SK-N-SH treated with all-trans-retinoic acid at 6 μM for 48 hours (cell line): ENCODE measurements around the gene PHLDB3.

Experiments used
- ATAC-seq: fragments of 200-7000 bp; cut with Tn5 transposase; 3 replicates; pipeline ENCODE4 v1.9.1; 2020; ENCODE audit warnings: mild to moderate bottlenecking, moderate library complexity
- ARNTL ChIP-seq: fragments of 450-650 bp; formaldehyde crosslinking; IDR thresholded peaks from 2 replicates; pipeline ENCODE4 v1.5.0; 2020; ENCODE audit warnings: low read depth, mild to moderate bottlenecking, moderate library complexity, borderline replicate concordance
- CSDC2 ChIP-seq: fragments of 250-450 bp; sonication (Bioruptor Pico); IDR thresholded peaks from 2 replicates; pipeline ENCODE4 v1.5.0; 2020; ENCODE audit warnings: mild to moderate bottlenecking, moderate library complexity
- CSRNP3 ChIP-seq: fragments of 250-450 bp; sonication (Bioruptor Pico); IDR thresholded peaks from 2 replicates; pipeline ENCODE4 v1.5.1; 2021; ENCODE audit warnings: mild to moderate bottlenecking, moderate library complexity
- ESRRG ChIP-seq: fragments of 250-450 bp; sonication (Bioruptor Pico); IDR thresholded peaks from 2 replicates; pipeline ENCODE4 v1.6.1; 2021; ENCODE audit warnings: mild to moderate bottlenecking
- GLIS3 ChIP-seq: fragments of 250-450 bp; sonication (Bioruptor Pico); IDR thresholded peaks from 2 replicates; pipeline ENCODE4 v1.5.0; 2020; ENCODE audit warnings: mild to moderate bottlenecking, moderate library complexity
- OSR1 ChIP-seq: fragments of 250-450 bp; sonication (Bioruptor Pico); IDR thresholded peaks from 2 replicates; pipeline ENCODE4 v1.8.0; 2022; ENCODE audit warnings: moderate library complexity, mild to moderate bottlenecking, inconsistent platforms
- PPARA ChIP-seq: fragments of 250-450 bp; sonication (Bioruptor Pico); IDR thresholded peaks from 2 replicates; pipeline ENCODE4 v1.5.0; 2020; ENCODE audit warnings: mild to moderate bottlenecking, borderline replicate concordance
- SNAI2 ChIP-seq: fragments of 250-450 bp; sonication (Bioruptor Pico); IDR thresholded peaks from 2 replicates; pipeline ENCODE4 v1.5.0; 2020; ENCODE audit warnings: mild to moderate bottlenecking, moderate library complexity
- TCF4 ChIP-seq: fragments of 250-450 bp; sonication (Bioruptor Pico); IDR thresholded peaks from 2 replicates; pipeline ENCODE4 v1.8.0; 2021; ENCODE audit warnings: mild to moderate bottlenecking, moderate library complexity, borderline replicate concordance
- TOX ChIP-seq: fragments of 250-450 bp; sonication (Bioruptor Pico); IDR thresholded peaks from 2 replicates; pipeline ENCODE4 v1.8.0; 2021; ENCODE audit warnings: mild to moderate bottlenecking, moderate library complexity, borderline replicate concordance
- TSHZ2 ChIP-seq: fragments of 250-450 bp; sonication (Bioruptor Pico); IDR thresholded peaks from 2 replicates; pipeline ENCODE4 v1.5.0; 2020; ENCODE audit warnings: mild to moderate bottlenecking, moderate library complexity
- ZC3H10 ChIP-seq: fragments of 250-450 bp; sonication (Bioruptor Pico); IDR thresholded peaks from 2 replicates; pipeline ENCODE4 v1.5.1; 2021; ENCODE audit warnings: mild to moderate bottlenecking, moderate library complexity
- ZFP3 ChIP-seq: fragments of 250-450 bp; sonication (Bioruptor Pico); IDR thresholded peaks from 2 replicates; pipeline ENCODE4 v1.5.0; 2020; ENCODE audit warnings: mild to moderate bottlenecking, moderate library complexity
- ZFP30 ChIP-seq: fragments of 450-650 bp; formaldehyde crosslinking; IDR thresholded peaks from 2 replicates; pipeline ENCODE4 v1.5.0; 2022; ENCODE audit warnings: mild to moderate bottlenecking, moderate library complexity
- ZNF70 ChIP-seq: fragments of 450-650 bp; formaldehyde crosslinking; IDR thresholded peaks from 2 replicates; pipeline ENCODE4 v1.5.0; 2020; ENCODE audit warnings: mild to moderate bottlenecking, moderate library complexity
- ZNF8 ChIP-seq: fragments of 450-650 bp; formaldehyde crosslinking; IDR thresholded peaks from 2 replicates; pipeline ENCODE4 v1.5.0; 2020; ENCODE audit warnings: mild to moderate bottlenecking, moderate library complexity
- TF ChIP-seq, protein P1 (sequence below): fragments of 250-450 bp; sonication (Bioruptor Pico); IDR thresholded peaks from 2 replicates; pipeline ENCODE4 v1.8.0; 2021; ENCODE audit warnings: low read depth, mild to moderate bottlenecking, moderate library complexity, borderline replicate concordance
- TF ChIP-seq, protein P2 (sequence below): fragments of 250-450 bp; sonication (Bioruptor Pico); IDR thresholded peaks from 2 replicates; pipeline ENCODE4 v1.5.1; 2020; ENCODE audit warnings: low read depth, mild to moderate bottlenecking, moderate library complexity

Gene PHLDB3

GRCh38 chr19:43439709-43440063 lies 64.9 kb downstream of the PHLDB3 start (continued):
- TF ChIP-seq ZC3H10 (CRISPR knock-in tag) = no peak
- TF ChIP-seq ZFP3 (CRISPR knock-in tag) = no peak
- TF ChIP-seq OSR1 (CRISPR knock-in tag) = no peak

DNA sequence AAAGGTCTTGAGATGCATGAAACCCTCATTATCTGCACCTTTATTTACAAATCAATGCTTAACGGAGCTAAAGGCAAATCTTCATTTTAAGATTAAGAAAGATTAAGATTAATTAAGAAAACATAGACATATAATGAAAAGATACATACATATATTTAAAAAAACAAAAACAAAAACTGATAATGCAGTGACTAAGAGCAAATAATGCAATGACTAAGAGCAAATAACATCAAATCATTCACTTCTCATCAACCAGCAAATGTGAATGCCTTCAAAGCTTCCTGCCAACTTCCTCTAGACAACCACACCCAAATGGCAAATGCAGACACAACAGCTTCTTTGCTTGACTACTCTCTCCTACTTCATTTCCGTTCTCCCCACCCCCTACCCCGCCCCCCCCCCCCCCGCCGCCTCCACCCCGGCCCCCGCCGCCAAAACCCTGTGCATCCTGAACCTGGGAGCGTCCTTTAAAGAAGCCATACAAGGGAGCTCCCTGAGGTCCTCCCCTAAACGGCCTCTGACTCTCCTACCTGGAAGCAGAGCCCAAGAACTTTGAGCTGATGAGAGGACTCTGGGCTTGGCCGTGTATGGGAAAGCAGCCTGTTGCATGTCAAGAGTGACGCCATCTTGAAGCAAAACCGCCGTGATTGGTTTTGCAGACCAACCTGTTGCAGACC lies 65.4 kb downstream of the PHLDB3 start:
- TF ChIP-seq GLIS3 (CRISPR knock-in tag) (no peak), SNAI2 (no peak), ESRRG (no peak), CSDC2 (CRISPR knock-in tag) (no peak), TOX (no peak), ZNF8 (CRISPR knock-in tag) (no peak), ZFP30 (no peak), ARNTL (CRISPR knock-in tag) (no peak), ZNF70 (CRISPR knock-in tag) (no peak), ZC3H10 (CRISPR knock-in tag) (no peak), TSHZ2 (CRISPR knock-in tag) (no peak), ZFP3 (CRISPR knock-in tag) (no peak), CSRNP3 (CRISPR knock-in tag) (no peak), TCF4 (CRISPR knock-in tag) (no peak)
- TF ChIP-seq, protein P1, sequence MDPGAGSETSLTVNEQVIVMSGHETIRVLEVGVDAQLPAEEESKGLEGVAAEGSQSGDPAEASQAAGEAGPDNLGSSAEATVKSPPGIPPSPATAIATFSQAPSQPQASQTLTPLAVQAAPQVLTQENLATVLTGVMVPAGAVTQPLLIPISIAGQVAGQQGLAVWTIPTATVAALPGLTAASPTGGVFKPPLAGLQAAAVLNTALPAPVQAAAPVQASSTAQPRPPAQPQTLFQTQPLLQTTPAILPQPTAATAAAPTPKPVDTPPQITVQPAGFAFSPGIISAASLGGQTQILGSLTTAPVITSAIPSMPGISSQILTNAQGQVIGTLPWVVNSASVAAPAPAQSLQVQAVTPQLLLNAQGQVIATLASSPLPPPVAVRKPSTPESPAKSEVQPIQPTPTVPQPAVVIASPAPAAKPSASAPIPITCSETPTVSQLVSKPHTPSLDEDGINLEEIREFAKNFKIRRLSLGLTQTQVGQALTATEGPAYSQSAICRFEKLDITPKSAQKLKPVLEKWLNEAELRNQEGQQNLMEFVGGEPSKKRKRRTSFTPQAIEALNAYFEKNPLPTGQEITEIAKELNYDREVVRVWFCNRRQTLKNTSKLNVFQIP (CRISPR knock-in tag) = no peak
- TF ChIP-seq, protein P2, sequence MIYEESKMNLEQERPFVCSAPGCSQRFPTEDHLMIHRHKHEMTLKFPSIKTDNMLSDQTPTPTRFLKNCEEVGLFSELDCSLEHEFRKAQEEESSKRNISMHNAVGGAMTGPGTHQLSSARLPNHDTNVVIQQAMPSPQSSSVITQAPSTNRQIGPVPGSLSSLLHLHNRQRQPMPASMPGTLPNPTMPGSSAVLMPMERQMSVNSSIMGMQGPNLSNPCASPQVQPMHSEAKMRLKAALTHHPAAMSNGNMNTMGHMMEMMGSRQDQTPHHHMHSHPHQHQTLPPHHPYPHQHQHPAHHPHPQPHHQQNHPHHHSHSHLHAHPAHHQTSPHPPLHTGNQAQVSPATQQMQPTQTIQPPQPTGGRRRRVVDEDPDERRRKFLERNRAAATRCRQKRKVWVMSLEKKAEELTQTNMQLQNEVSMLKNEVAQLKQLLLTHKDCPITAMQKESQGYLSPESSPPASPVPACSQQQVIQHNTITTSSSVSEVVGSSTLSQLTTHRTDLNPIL (CRISPR knock-in tag) = no peak

GRCh38 chr19:43438291-43439031 lies 66.1 kb downstream of the PHLDB3 start:
- peak; percentile 92 for ATAC-seq
- TF ChIP-seq PPARA (CRISPR knock-in tag) (no peak), TSHZ2 (CRISPR knock-in tag) (peak; percentile 65; the same call in 1 of the 2 replicates), TCF4 (CRISPR knock-in tag) (peak; percentile 93)

More for the DNA sequence above, 65.4 kb downstream of the PHLDB3 start:
- no peak for ATAC-seq
